H9 (cell line): ENCODE data around the gene TAF5L. TPM values are rescaled to one million over a fixed set of nuclear protein-coding genes. Genes with fewer than 3 reads are reported as not detected.
A peak's percentile ranks its signal among the peaks of the same experiment; 100 is the strongest.

Experiments used
- DNase-seq: peaks from one replicate; pipeline ENCODE4 v3.0.0-alpha.2; 2017
- H2AFZ ChIP-seq: one replicate; pipeline ENCODE4 v1.6.1; 2013; ENCODE audit warnings: mild to moderate bottlenecking, low read length, control low read depth, moderate library complexity
- H2AK5ac ChIP-seq: 2 replicates; pipeline ENCODE4 v1.6.1; 2013; ENCODE audit warnings: low read length, control low read depth, mixed read lengths; ENCODE audit not compliant: insufficient read length
- H2BK120ac ChIP-seq: one replicate; pipeline ENCODE4 v1.6.1; 2013; ENCODE audit warnings: low read depth, mild to moderate bottlenecking, low read length, control low read depth, inconsistent platforms; ENCODE audit not compliant: poor library complexity, severe bottlenecking
- H2BK12ac ChIP-seq: 2 replicates; pipeline ENCODE4 v1.6.1; 2013; ENCODE audit warnings: low read length, control low read depth, mixed read lengths, low read depth; ENCODE audit not compliant: insufficient read length
- H2BK15ac ChIP-seq: 2 replicates; pipeline ENCODE4 v1.6.1; 2013; ENCODE audit warnings: low read depth, low read length, control low read depth
- H2BK20ac ChIP-seq: one replicate; pipeline ENCODE4 v1.6.1; 2013; ENCODE audit warnings: low read depth, mild to moderate bottlenecking, low read length, control low read depth, inconsistent platforms; ENCODE audit not compliant: poor library complexity, severe bottlenecking
- H2BK5ac ChIP-seq: 2 replicates; pipeline ENCODE4 v1.6.1; 2013; ENCODE audit warnings: low read length, control low read depth, mixed read lengths; ENCODE audit not compliant: insufficient read length
- H3K14ac ChIP-seq: 2 replicates; pipeline ENCODE4 v1.6.1; 2013; ENCODE audit warnings: low read length, control low read depth; ENCODE audit not compliant: insufficient read depth
- H3K18ac ChIP-seq: 2 replicates; pipeline ENCODE4 v1.6.1; 2013; ENCODE audit warnings: low read depth, mild to moderate bottlenecking, mixed read lengths, low read length, control low read depth; ENCODE audit not compliant: insufficient read length
- H3K23ac ChIP-seq: 2 replicates; pipeline ENCODE4 v1.6.1; 2013; ENCODE audit warnings: low read length, control low read depth, mixed read lengths, low read depth; ENCODE audit not compliant: insufficient read length
- H3K23me2 ChIP-seq: 2 replicates; pipeline ENCODE4 v1.6.1; 2013; ENCODE audit warnings: low read depth, mild to moderate bottlenecking, mixed read lengths, low read length, control low read depth; ENCODE audit not compliant: insufficient read length, poor library complexity, severe bottlenecking
- H3K27ac ChIP-seq: 2 replicates; pipeline ENCODE4 v1.5.1; 2013; ENCODE audit warnings: low read length, control low read depth, mixed read lengths, low read depth; ENCODE audit not compliant: insufficient read length
- H3K27me3 ChIP-seq: 2 replicates; pipeline ENCODE4 v1.6.1; 2013; ENCODE audit warnings: low read length, control low read depth, inconsistent platforms; ENCODE audit not compliant: insufficient read depth
- H3K4ac ChIP-seq: 2 replicates; pipeline ENCODE4 v1.6.1; 2013; ENCODE audit warnings: low read depth, mild to moderate bottlenecking, control low read depth, inconsistent platforms, low read length, moderate library complexity
- H3K4me1 ChIP-seq: 2 replicates; pipeline ENCODE4 v1.6.1; 2013; ENCODE audit warnings: low read length, control low read depth, inconsistent platforms; ENCODE audit not compliant: insufficient read depth
- H3K4me2 ChIP-seq: 2 replicates; pipeline ENCODE4 v1.6.1; 2013; ENCODE audit warnings: low read length, control low read depth, mixed read lengths; ENCODE audit not compliant: insufficient read length, insufficient read depth
- H3K56ac ChIP-seq: 2 replicates; pipeline ENCODE4 v1.6.1; 2013; ENCODE audit warnings: low read depth, mild to moderate bottlenecking, mixed read lengths, low read length, control low read depth; ENCODE audit not compliant: insufficient read length
- H3K79me1 ChIP-seq: 2 replicates; pipeline ENCODE4 v1.6.1; 2013; ENCODE audit warnings: low read depth, mild to moderate bottlenecking, moderate library complexity, low read length, control low read depth, inconsistent platforms; ENCODE audit not compliant: insufficient read depth, poor library complexity, severe bottlenecking
- H3K79me2 ChIP-seq: 2 replicates; pipeline ENCODE4 v1.6.1; 2013; ENCODE audit warnings: low read length, control low read depth, inconsistent platforms; ENCODE audit not compliant: insufficient read depth
- H3K9ac ChIP-seq: 2 replicates; pipeline ENCODE4 v1.6.1; 2013; ENCODE audit warnings: low read length, control low read depth, mixed read lengths; ENCODE audit not compliant: insufficient read length; ENCODE audit errors: extremely low read depth
- H3K9me3 ChIP-seq: one replicate; pipeline ENCODE4 v1.6.1; 2013; ENCODE audit warnings: low read depth, low read length, inconsistent platforms; ENCODE audit not compliant: control insufficient read depth
- H3T11ph ChIP-seq: one replicate; pipeline ENCODE4 v1.6.1; 2013; ENCODE audit warnings: mild to moderate bottlenecking, low read length, control low read depth, inconsistent platforms
- H4K20me1 ChIP-seq: one replicate; pipeline ENCODE4 v1.6.1; 2013; ENCODE audit not compliant: control insufficient read depth, insufficient read length, insufficient read depth
- H4K5ac ChIP-seq: 2 replicates; pipeline ENCODE4 v1.6.1; 2013; ENCODE audit warnings: low read depth, mild to moderate bottlenecking, mixed read lengths, low read length, control low read depth; ENCODE audit not compliant: insufficient read length
- H4K8ac ChIP-seq: replicated peaks from 2 replicates; pipeline ENCODE4 v1.6.1; 2013; ENCODE audit warnings: low read length, control low read depth, mixed read lengths, low read depth; ENCODE audit not compliant: insufficient read length
- H4K91ac ChIP-seq: 2 replicates; pipeline ENCODE4 v1.6.1; 2013; ENCODE audit warnings: low read depth, mild to moderate bottlenecking, moderate library complexity, mixed read lengths, low read length, control low read depth; ENCODE audit not compliant: insufficient read length
- H3K27ac Mint-ChIP-seq, 3 experiments: 2 replicates in 2 of 3; 3 replicates in 1 of 3; pipeline ENCODE4 v1.8.0; 2020 to 2021; ENCODE audit warnings: mixed read lengths in 3 of 3, mild to moderate bottlenecking in 1 of 3, moderate library complexity in 1 of 3
- H3K27me3 Mint-ChIP-seq: 2 replicates; pipeline ENCODE4 v1.8.0; 2021; ENCODE audit warnings: low read depth, mild to moderate bottlenecking, moderate library complexity, mixed read lengths
- H3K36me3 Mint-ChIP-seq, 3 experiments: 2 replicates in 2 of 3; 3 replicates in 1 of 3; pipeline ENCODE4 v1.8.0; 2020 to 2021; ENCODE audit warnings: low read depth in 3 of 3, mixed read lengths in 3 of 3; ENCODE audit not compliant: insufficient read depth in 1 of 3
- H3K4me1 Mint-ChIP-seq, 2 experiments: 2 replicates each; pipeline ENCODE4 v1.8.0; 2020; ENCODE audit warnings: mixed read lengths in 2 of 2
- H3K4me3 Mint-ChIP-seq, 2 experiments: 2 replicates in 1 of 2; 3 replicates in 1 of 2; pipeline ENCODE4 v1.8.0; 2020 to 2021; ENCODE audit warnings: mild to moderate bottlenecking in 2 of 2, mixed read lengths in 2 of 2, moderate library complexity in 1 of 2
- H3K9me3 Mint-ChIP-seq, 2 experiments: 2 replicates in 1 of 2; 3 replicates in 1 of 2; pipeline ENCODE4 v1.8.0; 2020; ENCODE audit warnings: mild to moderate bottlenecking in 2 of 2, mixed read lengths in 2 of 2, moderate library complexity in 1 of 2
- CTCF ChIP-seq: fragments of 200-600 bp; sonication (generic); conservative IDR thresholded peaks from 3 replicates; pipeline ENCODE4 v1.8.0; 2021; ENCODE audit warnings: antibody characterized with exemption, mild to moderate bottlenecking
- WGBS: extraction: QIAGEN DNeasy Blood & Tissue Kit; methylation state at CpG from one replicate; pipeline ENCODE4 v1.1.7; 2013; ENCODE audit warnings: missing lambda C conversion rate, low lambda C conversion rate, mixed read lengths; ENCODE audit not compliant: insufficient read length; ENCODE audit errors: extremely low coverage; 5-methylcytosine and 5-hydroxymethylcytosine counted together
- total RNA-seq: library from RNA; stranded (reverse); gene quantifications from 2 replicates; pipeline ENCODE4 v1.2.1, GENCODE V29; 2021

The TAF5L gene
- total RNA-seq, 1 experiment from 2014 or later = 30.3 TPM

DNA sequence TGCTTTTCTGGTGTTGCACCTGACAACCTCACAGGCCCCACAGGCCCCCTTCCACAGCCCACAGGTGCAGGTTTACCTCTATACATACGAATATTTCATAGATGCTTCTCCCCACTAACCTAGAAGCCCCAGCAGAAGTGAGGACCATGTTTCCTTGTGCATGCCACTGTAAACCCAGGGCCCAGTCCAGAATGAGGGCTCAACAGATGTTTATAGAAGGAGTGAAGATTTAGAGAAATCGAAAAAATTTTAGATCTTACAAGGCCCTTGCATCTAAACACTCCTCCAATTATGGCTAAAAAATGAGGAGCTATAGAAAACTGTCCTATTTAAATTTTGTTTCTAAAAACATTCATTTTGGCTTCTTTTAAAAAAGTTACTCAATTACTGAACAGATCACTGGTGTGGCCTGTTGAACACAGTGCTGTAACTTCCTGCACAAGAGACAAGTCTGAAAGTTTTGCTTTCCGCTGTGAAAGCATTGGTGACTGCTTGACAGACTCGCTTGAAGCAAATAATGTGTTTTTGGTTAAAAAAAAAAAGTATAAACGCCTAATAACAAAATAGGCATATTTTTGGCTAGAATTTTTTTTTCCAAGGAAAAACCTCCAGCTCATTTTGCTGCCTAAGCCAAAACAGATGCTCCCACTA lies 68.6 kb downstream of the TAF5L start:
- Histone ChIP-seq H3K79me1 (peaks cover 3% of the 10 kb centered on the region), H3K9me3 (no peaks in the 10 kb centered on the region), H3K14ac (no peak overlapping the region), H2AK5ac (no peak overlapping the region), H3K18ac (no peak overlapping the region), H4K8ac (no peak overlapping the region), H4K91ac (no peak overlapping the region), H2BK5ac (no peak overlapping the region), H3K9ac (peak overlapping the region; percentile 33), H3K23me2 (peaks cover 3% of the 10 kb centered on the region), H3T11ph (no peak overlapping the region), H3K79me2 (no peaks in the 10 kb centered on the region; the same call in 1 of the 2 replicates), H2BK12ac (no peak overlapping the region), H2AFZ (no peak overlapping the region), H2BK20ac (no peak overlapping the region), H3K56ac (no peak overlapping the region), H4K5ac (no peak overlapping the region), H3K4ac (no peak overlapping the region), H3K23ac (no peak overlapping the region), H3K27me3 (no peaks in the 10 kb centered on the region), H2BK15ac (no peak overlapping the region), H4K20me1 (no peaks in the 10 kb centered on the region), H3K27ac (no peak overlapping the region), H2BK120ac (no peak overlapping the region), H3K4me1 (peaks cover 3% of the 10 kb centered on the region; the same call in 1 of the 2 replicates), H3K4me2 (peak overlapping the region; percentile 88)
- H3K4me3 Mint-ChIP-seq = peak overlapping the region; percentile 77 to 87
- H3K27ac Mint-ChIP-seq = no peak overlapping the region
- peaks cover 45 to 49% of the 10 kb centered on the region in 2 experiments for H3K4me1 Mint-ChIP-seq
- no peak for TF ChIP-seq CTCF
- peaks cover 0 to 3% of the 10 kb centered on the region in 2 experiments; a peak in 1 of 5 replicates for H3K9me3 Mint-ChIP-seq
- H3K27me3 Mint-ChIP-seq = peaks cover 4% of the 10 kb centered on the region; the same call in 1 of the 2 replicates
- DNase-seq = no peak
- WGBS = no CpG with 5 or more reads among the region's 5 CpGs
- no peaks in the 10 kb centered on the region; a peak in 1 of 7 replicates for H3K36me3 Mint-ChIP-seq
